ENCODE measurements around the gene CACNG4. TPM values are rescaled to one million over a fixed set of nuclear protein-coding genes. Genes with fewer than 3 reads are reported as not detected.

CACNG4 gene
- total RNA-seq, 1 experiment from 2014 or later: not detected

- H3K4me1 ChIP-seq (ENCODE audit: control insufficient read depth in 1 of 2, insufficient read depth in 2 of 2, low read length in 2 of 2): peaks cover 0 to 11% of the 10 kb centered on the region in 2 experiments; a peak in 1 of 4 replicates
- H3K36me3 ChIP-seq (ENCODE audit: control insufficient read depth in 1 of 2, insufficient read depth in 2 of 2, low read length in 2 of 2): no peaks in the 10 kb centered on the region
- H2AFZ ChIP-seq (ENCODE audit: low read depth, low read length, poor library complexity, severe bottlenecking): no peak overlapping the region
- no peaks in the 10 kb centered on the region for H3K9me3 ChIP-seq (ENCODE audit: control insufficient read depth in 1 of 2, insufficient read depth in 1 of 2, low read depth in 1 of 2, low read length in 2 of 2)
- POLR2A ChIA-PET: interaction anchor here (0.7 kb wide), 1 partner anchor 8 kb away, joined by 5 read pairs; no protein-coding TSS in a partner anchor
- no peak overlapping the region for H3K9ac ChIP-seq (ENCODE audit: low read length)
- no peaks in the 10 kb centered on the region for H3K79me2 ChIP-seq (ENCODE audit: insufficient read depth, low read length)
- RAD21 ChIA-PET (ENCODE audit: low non-redundant PET in 1 of 2, low total read pairs in 2 of 2, uncharacterized antibody in 2 of 2, unreplicated experiment in 2 of 2): no interaction called here
- CTCF ChIA-PET: no interaction called here
- no peaks in the 10 kb centered on the region for H3K9me2 ChIP-seq (ENCODE audit: insufficient read depth)
- H4K20me1 ChIP-seq (ENCODE audit: insufficient read depth): no peaks in the 10 kb centered on the region
- no peak for DNase-seq (ENCODE audit: low read depth, low spot score)
- H3K27ac ChIP-seq (ENCODE audit: low read depth, low read length): no peak overlapping the region
- H3K27me3 ChIP-seq (ENCODE audit: insufficient read depth, low read length): no peaks in the 10 kb centered on the region
- H3K4me3 ChIP-seq (replicated peaks in 1 of 2; ENCODE audit: low read depth in 1 of 2, low read length in 2 of 2): no peak overlapping the region
- no TSS peak for BruUV-seq (replicated peaks)
- TF ChIP-seq SRF (IDR thresholded peaks at IDR 0.05; ENCODE audit: low read depth): no peak
- TF ChIP-seq SP1 (IDR thresholded peaks at IDR 0.05; ENCODE audit: low read depth): no peak
- TF ChIP-seq ELF1 (IDR thresholded peaks at IDR 0.05; ENCODE audit: borderline replicate concordance, low read depth): no peak
- TF ChIP-seq, protein P1, sequence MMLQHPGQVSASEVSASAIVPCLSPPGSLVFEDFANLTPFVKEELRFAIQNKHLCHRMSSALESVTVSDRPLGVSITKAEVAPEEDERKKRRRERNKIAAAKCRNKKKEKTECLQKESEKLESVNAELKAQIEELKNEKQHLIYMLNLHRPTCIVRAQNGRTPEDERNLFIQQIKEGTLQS (IDR thresholded peaks at IDR 0.05): no peak
- TF ChIP-seq CEBPB (IDR thresholded peaks at IDR 0.05; ENCODE audit: low read depth): no peak
- no peak for TF ChIP-seq POLR2AphosphoS5 (IDR thresholded peaks at IDR 0.05; ENCODE audit: low read depth, low read length)
- no peak for TF ChIP-seq CBX3 (IDR thresholded peaks at IDR 0.05; ENCODE audit: low read depth)
- no peak for TF ChIP-seq FOSL1 (IDR thresholded peaks at IDR 0.05; ENCODE audit: low read depth)
- no peak for TF ChIP-seq EGR1 (IDR thresholded peaks at IDR 0.05; ENCODE audit: low read depth)
- TF ChIP-seq EZH2 (IDR thresholded peaks at IDR 0.05): no peak
- TF ChIP-seq ZFX (IDR thresholded peaks at IDR 0.05): no peak
- TF ChIP-seq SIN3A (IDR thresholded peaks at IDR 0.05; ENCODE audit: low read depth): no peak
- TF ChIP-seq, protein P2, sequence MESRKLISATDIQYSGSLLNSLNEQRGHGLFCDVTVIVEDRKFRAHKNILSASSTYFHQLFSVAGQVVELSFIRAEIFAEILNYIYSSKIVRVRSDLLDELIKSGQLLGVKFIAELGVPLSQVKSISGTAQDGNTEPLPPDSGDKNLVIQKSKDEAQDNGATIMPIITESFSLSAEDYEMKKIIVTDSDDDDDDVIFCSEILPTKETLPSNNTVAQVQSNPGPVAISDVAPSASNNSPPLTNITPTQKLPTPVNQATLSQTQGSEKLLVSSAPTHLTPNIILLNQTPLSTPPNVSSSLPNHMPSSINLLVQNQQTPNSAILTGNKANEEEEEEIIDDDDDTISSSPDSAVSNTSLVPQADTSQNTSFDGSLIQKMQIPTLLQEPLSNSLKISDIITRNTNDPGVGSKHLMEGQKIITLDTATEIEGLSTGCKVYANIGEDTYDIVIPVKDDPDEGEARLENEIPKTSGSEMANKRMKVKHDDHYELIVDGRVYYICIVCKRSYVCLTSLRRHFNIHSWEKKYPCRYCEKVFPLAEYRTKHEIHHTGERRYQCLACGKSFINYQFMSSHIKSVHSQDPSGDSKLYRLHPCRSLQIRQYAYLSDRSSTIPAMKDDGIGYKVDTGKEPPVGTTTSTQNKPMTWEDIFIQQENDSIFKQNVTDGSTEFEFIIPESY (IDR thresholded peaks at IDR 0.05; ENCODE audit: extremely low read depth, insufficient replicate concordance, low read length): no peak
- TF ChIP-seq YY1 (IDR thresholded peaks at IDR 0.05; ENCODE audit: extremely low read depth, insufficient replicate concordance, low read depth, low read length): no peak
- TF ChIP-seq, protein P3, sequence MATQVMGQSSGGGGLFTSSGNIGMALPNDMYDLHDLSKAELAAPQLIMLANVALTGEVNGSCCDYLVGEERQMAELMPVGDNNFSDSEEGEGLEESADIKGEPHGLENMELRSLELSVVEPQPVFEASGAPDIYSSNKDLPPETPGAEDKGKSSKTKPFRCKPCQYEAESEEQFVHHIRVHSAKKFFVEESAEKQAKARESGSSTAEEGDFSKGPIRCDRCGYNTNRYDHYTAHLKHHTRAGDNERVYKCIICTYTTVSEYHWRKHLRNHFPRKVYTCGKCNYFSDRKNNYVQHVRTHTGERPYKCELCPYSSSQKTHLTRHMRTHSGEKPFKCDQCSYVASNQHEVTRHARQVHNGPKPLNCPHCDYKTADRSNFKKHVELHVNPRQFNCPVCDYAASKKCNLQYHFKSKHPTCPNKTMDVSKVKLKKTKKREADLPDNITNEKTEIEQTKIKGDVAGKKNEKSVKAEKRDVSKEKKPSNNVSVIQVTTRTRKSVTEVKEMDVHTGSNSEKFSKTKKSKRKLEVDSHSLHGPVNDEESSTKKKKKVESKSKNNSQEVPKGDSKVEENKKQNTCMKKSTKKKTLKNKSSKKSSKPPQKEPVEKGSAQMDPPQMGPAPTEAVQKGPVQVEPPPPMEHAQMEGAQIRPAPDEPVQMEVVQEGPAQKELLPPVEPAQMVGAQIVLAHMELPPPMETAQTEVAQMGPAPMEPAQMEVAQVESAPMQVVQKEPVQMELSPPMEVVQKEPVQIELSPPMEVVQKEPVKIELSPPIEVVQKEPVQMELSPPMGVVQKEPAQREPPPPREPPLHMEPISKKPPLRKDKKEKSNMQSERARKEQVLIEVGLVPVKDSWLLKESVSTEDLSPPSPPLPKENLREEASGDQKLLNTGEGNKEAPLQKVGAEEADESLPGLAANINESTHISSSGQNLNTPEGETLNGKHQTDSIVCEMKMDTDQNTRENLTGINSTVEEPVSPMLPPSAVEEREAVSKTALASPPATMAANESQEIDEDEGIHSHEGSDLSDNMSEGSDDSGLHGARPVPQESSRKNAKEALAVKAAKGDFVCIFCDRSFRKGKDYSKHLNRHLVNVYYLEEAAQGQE (IDR thresholded peaks at IDR 0.05; ENCODE audit: low read depth): no peak
- TF ChIP-seq MAX (IDR thresholded peaks at IDR 0.05): no peak
- no peak for TF ChIP-seq RAD21 (IDR thresholded peaks at IDR 0.05; ENCODE audit: low read depth)
- H3K4me2 ChIP-seq (ENCODE audit: low read length): no peak overlapping the region
- no peak for ATAC-seq
- intact Hi-C loops (cut with micrococcal nuclease): no loop called here
Measured at GRCh38 chr17:66943484-66943883, 21.0 kb upstream of the CACNG4 start.

All from HCT116 (cell line).